DMS 273 (cell line): ENCODE measurements around the gene HOOK1.
"Not testable (repeated sequence)": the region's sequence is repeated elsewhere in the genome, so short reads cannot be mapped to it uniquely, and the experiment has no call there.

Experiments
- DNase-seq: peaks from one replicate; lab custom pipeline; 2025; ENCODE audit not compliant: unreplicated experiment; lab: John Stamatoyannopoulos, UW

HOOK1 gene

DNA sequence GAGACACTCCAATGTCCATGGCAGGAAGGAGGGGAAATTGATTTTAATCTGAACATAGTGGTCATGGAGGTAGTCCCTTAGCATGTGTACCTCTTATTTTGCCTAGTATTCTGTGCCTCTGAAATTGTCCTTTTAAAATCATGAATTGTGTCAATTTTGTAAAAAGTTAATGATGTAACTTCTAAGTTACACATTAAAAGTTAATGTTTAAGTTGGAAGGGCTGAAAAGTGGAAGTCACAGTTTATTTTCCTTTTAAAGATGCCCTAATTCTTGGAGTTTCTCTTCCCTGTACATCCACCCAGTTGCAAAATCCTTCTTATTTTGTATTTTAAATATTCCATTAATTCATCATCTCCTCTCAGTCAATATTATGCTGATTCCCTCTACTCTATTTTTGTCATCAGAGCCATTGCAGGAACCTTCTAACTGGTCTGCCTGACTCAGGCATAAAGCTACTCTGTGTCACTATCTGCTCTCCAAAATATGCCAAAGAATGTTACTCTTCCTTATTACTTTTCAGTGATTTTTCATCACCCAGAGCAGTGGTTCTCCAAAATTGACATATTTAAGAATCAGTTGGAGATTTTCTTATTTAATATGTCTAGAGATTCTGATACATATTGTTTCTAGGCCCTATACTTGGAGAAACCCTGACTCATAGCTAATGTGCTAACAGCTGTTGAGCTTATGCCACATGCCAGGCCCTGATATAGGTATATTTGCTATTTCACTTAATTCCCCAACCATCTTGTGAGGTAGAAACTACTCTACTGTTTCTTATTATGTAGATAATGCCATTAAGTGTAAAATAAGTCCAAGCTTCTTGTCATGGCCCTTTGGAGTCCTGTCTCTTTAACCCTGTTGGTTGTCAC lies 5.1 kb downstream of the HOOK1 start:
- peak; percentile 52 for DNase-seq

DNA sequence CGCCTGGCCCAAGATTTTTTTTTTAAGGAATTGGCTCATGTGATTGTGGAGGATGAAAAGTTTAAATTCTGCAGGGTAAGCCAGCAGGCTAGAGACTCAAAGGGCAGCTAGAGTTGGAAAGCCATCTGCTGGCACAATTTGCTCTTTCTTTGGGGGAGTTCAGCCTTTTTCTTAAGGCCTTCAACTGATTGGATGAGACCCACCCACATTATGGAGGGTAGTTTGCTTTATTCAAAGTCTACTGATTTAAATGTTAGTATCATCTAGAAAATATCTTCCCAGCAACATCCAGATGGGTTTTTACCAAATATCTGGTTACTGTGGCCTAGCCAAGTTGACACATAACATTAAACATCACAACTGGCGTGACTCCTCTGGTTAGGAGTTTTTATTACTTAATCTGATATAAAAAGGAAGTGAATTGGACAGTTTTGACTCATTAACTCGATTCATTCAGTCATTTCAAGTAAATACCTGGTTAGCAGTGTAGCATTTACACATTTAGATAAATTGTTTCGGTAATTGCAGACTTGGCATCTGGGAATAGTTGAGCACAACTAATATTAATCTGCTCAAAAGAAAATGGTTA lies 12.4 kb downstream of the HOOK1 start:
- DNase-seq: no peak

DNA sequence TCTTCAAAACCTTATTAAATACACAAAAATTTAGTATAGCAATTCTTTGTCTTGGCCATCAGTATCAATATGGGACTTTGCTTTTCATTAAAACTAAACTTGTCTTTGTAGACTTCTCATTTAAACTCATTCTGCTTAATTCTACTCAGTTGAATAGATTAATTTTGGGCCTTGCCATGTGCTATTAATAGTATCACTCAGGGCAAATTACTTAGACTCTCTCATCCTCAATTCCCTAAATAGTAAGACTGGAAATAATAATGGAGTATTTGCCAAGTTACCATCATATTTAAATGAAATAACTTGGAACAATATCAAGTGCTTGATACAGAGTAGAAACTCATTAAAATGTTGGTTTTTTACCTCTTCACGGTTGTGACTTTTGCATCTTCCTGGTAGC lies 13.4 kb downstream of the HOOK1 start:
- no peak for DNase-seq

GRCh38 chr1:59831529-59831928 lies 16.8 kb downstream of the HOOK1 start:
- peak; percentile 72 for DNase-seq

DNA sequence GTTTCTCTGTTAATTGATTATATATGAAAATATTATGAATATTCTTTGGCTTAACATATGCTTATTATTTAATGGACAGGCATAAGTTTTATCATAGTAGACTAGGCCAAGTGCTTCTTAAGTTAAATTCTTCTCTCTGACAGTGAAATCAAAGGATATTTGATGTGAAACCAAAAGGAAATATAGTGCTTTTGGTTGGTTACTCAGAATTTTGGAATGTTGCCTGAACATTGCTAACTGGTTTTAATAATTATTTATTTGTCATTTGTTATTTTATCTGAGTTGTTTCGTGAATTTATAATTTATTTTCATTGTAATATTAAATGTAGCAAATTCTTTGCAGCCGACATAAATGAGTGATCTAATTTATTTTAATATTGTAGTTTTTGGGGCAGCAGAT lies 18.3 kb downstream of the HOOK1 start:
- no peak for DNase-seq

DNA sequence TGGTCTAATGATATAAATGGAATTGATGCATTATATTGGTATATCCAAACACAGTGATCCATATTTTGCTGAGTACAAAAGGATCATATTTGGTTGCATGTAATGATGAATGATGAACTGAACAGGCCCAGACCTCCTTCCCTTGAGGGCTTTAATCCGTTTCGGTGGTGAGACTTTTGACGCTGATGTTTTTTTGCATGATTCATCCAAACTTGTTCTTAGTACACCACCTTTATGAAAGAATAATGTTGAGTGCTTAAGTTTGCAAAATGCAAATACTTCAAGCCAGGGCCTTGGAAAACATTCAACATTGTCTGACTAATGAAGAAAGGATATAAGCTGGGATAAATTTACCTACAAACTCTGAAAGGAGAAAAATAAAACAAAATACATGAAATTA lies 19.2 kb downstream of the HOOK1 start:
- no peak for DNase-seq

DNA sequence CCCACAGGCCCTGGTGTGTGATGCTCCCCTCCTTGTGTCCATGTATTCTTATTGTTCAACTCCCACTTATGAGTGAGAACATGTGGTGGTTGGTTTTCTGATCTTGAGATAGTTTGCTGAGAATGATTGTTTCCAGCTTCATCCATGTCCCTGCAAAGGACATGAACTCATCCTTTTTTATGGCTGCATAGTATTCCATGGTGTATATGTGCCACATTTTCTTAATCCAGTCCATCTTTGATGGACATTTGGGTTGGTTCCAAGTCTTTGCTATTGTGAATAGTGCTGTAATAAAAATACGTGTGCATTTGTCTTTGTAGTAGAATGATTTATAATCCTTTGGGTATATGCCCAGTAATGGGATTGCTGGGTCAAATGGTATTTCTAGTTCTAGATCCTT lies 23.1 kb downstream of the HOOK1 start:
- DNase-seq: not testable (repeated sequence)

- no peak for DNase-seq
These were observed 30.3 kb downstream of the HOOK1 start for GRCh38 chr1:59845091-59845490.

- no peak for DNase-seq
These were observed 31.6 kb downstream of the HOOK1 start for GRCh38 chr1:59846209-59846894.

- DNase-seq: no peak
These were observed 32.1 kb downstream of the HOOK1 start for GRCh38 chr1:59846895-59847282.

- no peak for DNase-seq
These were observed 37.4 kb downstream of the HOOK1 start for GRCh38 chr1:59852117-59852516.

DNA sequence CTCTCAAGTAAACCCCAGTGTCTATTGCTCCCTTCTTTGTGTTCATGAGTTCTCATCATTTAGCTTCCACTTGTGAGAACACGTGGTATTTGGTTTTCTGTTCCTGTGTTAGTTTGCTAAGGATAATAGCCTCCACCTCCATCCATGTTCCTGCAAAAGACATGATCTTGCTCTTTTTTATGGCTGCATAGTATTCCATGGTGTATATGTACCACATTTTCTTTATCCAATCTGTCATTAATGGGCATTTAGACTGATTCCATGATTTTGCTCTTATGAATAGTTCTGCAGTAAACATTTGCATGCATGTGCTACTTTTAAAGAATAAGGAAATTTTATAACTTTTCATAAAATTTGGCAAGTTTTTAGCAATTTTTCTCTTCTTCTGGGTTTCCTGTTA lies 40.5 kb downstream of the HOOK1 start:
- not testable (repeated sequence) for DNase-seq

DNA sequence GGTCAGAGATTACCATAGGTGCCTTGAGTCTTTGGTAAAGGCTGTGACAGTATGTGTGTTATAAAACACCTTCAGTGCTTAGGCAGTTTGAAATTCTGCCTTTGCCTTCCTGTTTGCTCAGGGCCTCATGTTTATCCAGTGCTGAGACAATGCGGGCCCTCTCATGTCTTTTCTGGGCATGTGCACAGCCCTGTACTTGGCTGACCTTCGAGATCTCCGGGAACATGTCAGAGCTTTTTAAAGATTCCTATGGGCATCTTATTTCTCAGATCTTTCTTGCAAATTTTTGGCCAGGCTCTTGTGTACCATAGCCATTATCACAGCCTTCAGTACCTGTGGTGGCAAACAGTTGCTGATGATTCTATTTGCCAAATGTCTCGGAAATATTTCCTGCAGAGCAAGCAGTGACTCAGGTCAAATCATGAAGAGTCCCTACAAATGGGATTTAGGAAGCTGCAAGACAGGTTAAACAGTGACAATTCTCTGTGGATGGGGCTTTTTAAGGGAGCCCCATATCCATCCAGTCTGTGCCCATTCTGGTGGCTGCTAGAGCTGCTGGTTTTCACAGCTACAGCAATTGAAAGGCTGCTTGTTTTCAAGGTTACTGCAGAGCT lies 42.1 kb downstream of the HOOK1 start:
- no peak for DNase-seq

GRCh38 chr1:59857679-59858354 lies 43.1 kb downstream of the HOOK1 start:
- DNase-seq: no peak

- no peak for DNase-seq
These were observed 51.7 kb downstream of the HOOK1 start for GRCh38 chr1:59866462-59866861.

GRCh38 chr1:59871746-59872145 lies 57.0 kb downstream of the HOOK1 start:
- no peak for DNase-seq

DNA sequence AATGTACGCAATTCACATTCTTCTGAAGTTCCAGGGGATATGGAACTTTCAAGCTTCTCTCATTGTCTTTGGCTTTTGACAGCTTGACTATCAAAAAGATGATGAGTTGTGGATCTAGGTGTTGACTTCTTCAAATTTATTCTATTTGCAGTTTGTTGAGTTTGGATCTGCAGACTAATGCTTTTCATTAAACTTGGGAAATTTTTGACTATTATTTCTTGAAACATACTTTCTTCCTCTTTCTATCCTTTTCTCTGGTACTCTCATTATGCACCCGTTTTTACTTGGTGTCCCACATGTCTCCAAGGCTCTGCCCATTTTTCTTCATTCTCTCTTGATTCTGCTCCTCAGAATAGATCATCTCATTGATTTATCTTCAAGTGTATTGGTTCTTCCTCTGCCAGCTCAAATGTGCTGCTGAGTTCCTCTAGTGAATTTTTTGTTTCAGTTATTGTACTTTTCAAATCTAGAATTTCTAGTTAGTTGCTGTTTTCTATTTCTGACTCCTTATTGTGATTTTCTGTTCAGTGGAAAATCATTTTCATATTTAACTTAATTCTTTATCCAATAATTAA lies 62.4 kb downstream of the HOOK1 start:
- no peak for DNase-seq

DNA sequence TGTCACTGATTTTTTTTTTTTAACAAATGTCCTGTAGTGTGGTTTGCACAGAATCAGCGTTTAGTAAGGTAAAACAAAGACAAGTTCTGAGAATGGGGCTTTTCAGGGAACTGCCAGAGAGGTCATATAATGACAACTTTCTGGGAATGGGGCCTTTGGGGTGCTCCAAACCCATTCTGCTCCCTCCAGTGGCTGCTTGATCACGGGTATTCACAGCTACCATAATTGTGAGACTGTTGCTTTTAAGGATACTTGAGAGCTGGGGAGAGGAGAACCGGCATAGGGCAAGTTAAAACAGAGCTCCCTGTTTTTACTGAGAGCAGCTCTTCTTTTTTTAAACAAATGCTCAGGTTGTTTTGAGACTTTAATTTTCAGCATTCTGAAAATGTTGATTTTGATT lies 63.6 kb downstream of the HOOK1 start:
- DNase-seq: no peak

GRCh38 chr1:59879574-59879973 lies 64.8 kb downstream of the HOOK1 start:
- DNase-seq: peak; percentile 88

DNA sequence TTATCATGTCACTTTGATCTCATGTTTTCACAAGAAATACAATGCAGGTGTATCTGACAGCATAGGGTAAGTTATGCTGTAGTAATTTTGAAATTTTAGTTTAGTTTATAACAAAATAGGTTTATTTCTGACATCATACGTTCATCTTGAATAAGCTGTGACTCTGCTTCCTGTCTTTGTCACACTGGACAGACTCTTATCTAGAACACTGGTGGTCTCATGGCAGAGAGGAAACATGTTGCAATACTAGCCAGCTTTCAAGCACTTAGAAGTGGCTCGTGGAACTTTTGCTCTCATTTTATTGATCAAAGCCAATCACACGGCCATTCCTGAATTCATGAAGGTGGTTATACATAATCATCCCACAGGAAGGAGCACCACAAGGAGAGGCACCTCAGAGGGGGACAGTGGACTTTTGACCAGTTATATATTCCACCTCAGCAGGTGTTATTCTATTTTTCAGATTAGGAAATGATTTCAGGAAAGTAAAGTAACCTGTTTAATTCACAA lies 65.3 kb downstream of the HOOK1 start:
- DNase-seq: no peak

DNA sequence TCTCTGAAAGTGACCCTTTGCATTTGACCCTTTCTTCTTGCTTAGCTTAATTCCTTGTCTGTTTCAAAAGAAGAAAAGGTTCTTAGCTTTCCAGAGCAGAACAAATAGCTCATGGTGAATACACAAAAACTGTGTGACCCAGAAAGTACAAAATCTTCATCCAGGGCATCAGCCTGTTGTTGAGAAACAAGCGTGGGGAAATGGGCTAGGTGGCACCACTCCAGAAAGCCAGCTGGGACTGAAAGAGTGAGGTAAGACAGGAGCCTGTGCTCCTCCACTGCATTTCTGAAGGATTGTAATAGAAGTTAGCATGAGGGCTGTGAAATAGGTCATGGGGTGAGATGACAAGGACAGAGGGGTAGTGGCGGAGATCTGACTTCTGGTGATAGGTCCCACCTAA lies 66.0 kb downstream of the HOOK1 start:
- peak; percentile 49 for DNase-seq
